ENCODE measurements around the gene NEDD9. TPM values are rescaled to one million over a fixed set of nuclear protein-coding genes. Genes with fewer than 3 reads are reported as not detected.

NEDD9 gene
- total RNA-seq, 1 experiment from 2014 or later: 0.17 TPM

- H2AFZ ChIP-seq (ENCODE audit: low read depth, low read length, poor library complexity, severe bottlenecking): no peak overlapping the region
- DNase-seq (ENCODE audit: low read depth, low spot score): no peak
- ATAC-seq: no peak
- H3K9ac ChIP-seq (ENCODE audit: low read length): no peak overlapping the region
- intact Hi-C loops (cut with micrococcal nuclease): no loop called here
- H3K4me1 ChIP-seq (ENCODE audit: control insufficient read depth in 1 of 2, insufficient read depth in 2 of 2, low read length in 2 of 2): peaks cover 0 to 10% of the 10 kb centered on the region in 2 experiments; a peak in 1 of 4 replicates
- no peaks in the 10 kb centered on the region for H3K27me3 ChIP-seq (ENCODE audit: insufficient read depth, low read length)
- H3K27ac ChIP-seq (ENCODE audit: low read depth, low read length): no peak overlapping the region
- no peaks in the 10 kb centered on the region for H3K79me2 ChIP-seq (ENCODE audit: insufficient read depth, low read length)
- ChIA-PET CTCF (no interaction called here), POLR2A (no interaction called here), RAD21 (ENCODE audit: low non-redundant PET in 1 of 2, low total read pairs in 2 of 2, uncharacterized antibody in 2 of 2, unreplicated experiment in 2 of 2) (no interaction called here)
- no peaks in the 10 kb centered on the region for H3K36me3 ChIP-seq (ENCODE audit: control insufficient read depth in 1 of 2, insufficient read depth in 2 of 2, low read length in 2 of 2)
- H3K4me3 ChIP-seq (replicated peaks in 1 of 2; ENCODE audit: low read depth in 1 of 2, low read length in 2 of 2): no peak overlapping the region
- H3K9me3 ChIP-seq (ENCODE audit: control insufficient read depth in 1 of 2, insufficient read depth in 1 of 2, low read depth in 1 of 2, low read length in 2 of 2): no peaks in the 10 kb centered on the region
- no TSS peak for BruUV-seq (replicated peaks)
- TF ChIP-seq ELF1 (IDR thresholded peaks at IDR 0.05; ENCODE audit: borderline replicate concordance, low read depth) (no peak), RAD21 (IDR thresholded peaks at IDR 0.05; ENCODE audit: low read depth) (no peak), SRF (IDR thresholded peaks at IDR 0.05; ENCODE audit: low read depth) (no peak), ZNF274 (IDR thresholded peaks at IDR 0.05; ENCODE audit: low read depth, low read length) (no peak), EZH2 (IDR thresholded peaks at IDR 0.05) (no peak), JUND (IDR thresholded peaks at IDR 0.05) (no peak), MAX (IDR thresholded peaks at IDR 0.05) (no peak), FOSL1 (IDR thresholded peaks at IDR 0.05; ENCODE audit: low read depth) (no peak), EZH2phosphoT487 (IDR thresholded peaks at IDR 0.05; ENCODE audit: borderline replicate concordance) (no peak), POLR2A (IDR thresholded peaks at IDR 0.05; ENCODE audit: borderline replicate concordance, extremely low read depth, insufficient read depth, insufficient read length) (no peak)
- TF ChIP-seq, protein P1, sequence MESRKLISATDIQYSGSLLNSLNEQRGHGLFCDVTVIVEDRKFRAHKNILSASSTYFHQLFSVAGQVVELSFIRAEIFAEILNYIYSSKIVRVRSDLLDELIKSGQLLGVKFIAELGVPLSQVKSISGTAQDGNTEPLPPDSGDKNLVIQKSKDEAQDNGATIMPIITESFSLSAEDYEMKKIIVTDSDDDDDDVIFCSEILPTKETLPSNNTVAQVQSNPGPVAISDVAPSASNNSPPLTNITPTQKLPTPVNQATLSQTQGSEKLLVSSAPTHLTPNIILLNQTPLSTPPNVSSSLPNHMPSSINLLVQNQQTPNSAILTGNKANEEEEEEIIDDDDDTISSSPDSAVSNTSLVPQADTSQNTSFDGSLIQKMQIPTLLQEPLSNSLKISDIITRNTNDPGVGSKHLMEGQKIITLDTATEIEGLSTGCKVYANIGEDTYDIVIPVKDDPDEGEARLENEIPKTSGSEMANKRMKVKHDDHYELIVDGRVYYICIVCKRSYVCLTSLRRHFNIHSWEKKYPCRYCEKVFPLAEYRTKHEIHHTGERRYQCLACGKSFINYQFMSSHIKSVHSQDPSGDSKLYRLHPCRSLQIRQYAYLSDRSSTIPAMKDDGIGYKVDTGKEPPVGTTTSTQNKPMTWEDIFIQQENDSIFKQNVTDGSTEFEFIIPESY (IDR thresholded peaks at IDR 0.05; ENCODE audit: extremely low read depth, insufficient replicate concordance, low read length): no peak
- TF ChIP-seq, protein P2, sequence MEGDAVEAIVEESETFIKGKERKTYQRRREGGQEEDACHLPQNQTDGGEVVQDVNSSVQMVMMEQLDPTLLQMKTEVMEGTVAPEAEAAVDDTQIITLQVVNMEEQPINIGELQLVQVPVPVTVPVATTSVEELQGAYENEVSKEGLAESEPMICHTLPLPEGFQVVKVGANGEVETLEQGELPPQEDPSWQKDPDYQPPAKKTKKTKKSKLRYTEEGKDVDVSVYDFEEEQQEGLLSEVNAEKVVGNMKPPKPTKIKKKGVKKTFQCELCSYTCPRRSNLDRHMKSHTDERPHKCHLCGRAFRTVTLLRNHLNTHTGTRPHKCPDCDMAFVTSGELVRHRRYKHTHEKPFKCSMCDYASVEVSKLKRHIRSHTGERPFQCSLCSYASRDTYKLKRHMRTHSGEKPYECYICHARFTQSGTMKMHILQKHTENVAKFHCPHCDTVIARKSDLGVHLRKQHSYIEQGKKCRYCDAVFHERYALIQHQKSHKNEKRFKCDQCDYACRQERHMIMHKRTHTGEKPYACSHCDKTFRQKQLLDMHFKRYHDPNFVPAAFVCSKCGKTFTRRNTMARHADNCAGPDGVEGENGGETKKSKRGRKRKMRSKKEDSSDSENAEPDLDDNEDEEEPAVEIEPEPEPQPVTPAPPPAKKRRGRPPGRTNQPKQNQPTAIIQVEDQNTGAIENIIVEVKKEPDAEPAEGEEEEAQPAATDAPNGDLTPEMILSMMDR (IDR thresholded peaks at IDR 0.05 in 2 of 3, conservative IDR thresholded peaks at IDR 0.05 in 1 of 3; ENCODE audit: borderline replicate concordance in 1 of 3, insufficient read depth in 1 of 3, low read depth in 2 of 3, low read length in 2 of 3): no peak
- H4K20me1 ChIP-seq (ENCODE audit: insufficient read depth): no peaks in the 10 kb centered on the region
- H3K9me2 ChIP-seq (ENCODE audit: insufficient read depth): no peaks in the 10 kb centered on the region
- H3K4me2 ChIP-seq (ENCODE audit: low read length): no peak overlapping the region
These were observed 23.1 kb downstream of the NEDD9 start for GRCh38 chr6:11209369-11209768.

All from HCT116 (cell line).